Loucy (cell line): Measurements from ENCODE around the gene KCNT1.

Experiments used
- H2AFZ ChIP-seq: fragments of 200-600 bp; sonication (generic); 2 replicates; pipeline ENCODE4 v1.6.0; 2016; ENCODE audit warnings: antibody characterized with exemption, mild to moderate bottlenecking, low read length, moderate library complexity
- H3F3A ChIP-seq: fragments of 200-600 bp; 2 replicates; pipeline ENCODE4 v1.6.0; 2016; ENCODE audit warnings: antibody characterized with exemption, low read depth, mild to moderate bottlenecking
- H3K27me3 ChIP-seq: fragments of 200-600 bp; sonication (generic); 2 replicates; pipeline ENCODE4 v1.6.1; 2014; ENCODE audit warnings: low read length, mild to moderate bottlenecking; ENCODE audit not compliant: insufficient read depth, poor library complexity, severe bottlenecking
- H3K36me3 ChIP-seq: fragments of 200-600 bp; sonication (generic); 2 replicates; pipeline ENCODE4 v1.6.1; 2016; ENCODE audit warnings: low read length; ENCODE audit not compliant: insufficient read depth
- H3K4me1 ChIP-seq: fragments of 200-600 bp; sonication (generic); 2 replicates; pipeline ENCODE4 v1.5.1; 2014; ENCODE audit warnings: low read length, mild to moderate bottlenecking; ENCODE audit not compliant: insufficient read depth, poor library complexity, severe bottlenecking
- H3K4me2 ChIP-seq: fragments of 200-600 bp; sonication (generic); 2 replicates; pipeline ENCODE4 v1.6.0; 2014; ENCODE audit warnings: antibody characterized with exemption, low read length, low read depth, mild to moderate bottlenecking; ENCODE audit not compliant: poor library complexity, severe bottlenecking
- H3K4me3 ChIP-seq: fragments of 200-600 bp; sonication (generic); 2 replicates; pipeline ENCODE4 v1.5.1; 2014; ENCODE audit warnings: low read length, mild to moderate bottlenecking, mixed read lengths; ENCODE audit not compliant: poor library complexity, severe bottlenecking
- H3K79me2 ChIP-seq: fragments of 200-600 bp; sonication (generic); 2 replicates; pipeline ENCODE4 v1.6.1; 2014; ENCODE audit warnings: low read length; ENCODE audit not compliant: insufficient read depth
- H3K9ac ChIP-seq: fragments of 200-600 bp; sonication (generic); 2 replicates; pipeline ENCODE4 v1.6.0; 2014; ENCODE audit warnings: mild to moderate bottlenecking, low read depth, low read length, moderate library complexity; ENCODE audit not compliant: poor library complexity, severe bottlenecking
- H3K9me2 ChIP-seq: fragments of 200-600 bp; sonication (generic); replicated peaks from 2 replicates; pipeline ENCODE4 v1.6.1; 2016; ENCODE audit warnings: low read depth, low read length, mixed read lengths
- H3K9me3 ChIP-seq: fragments of 200-600 bp; sonication (generic); 2 replicates; pipeline ENCODE4 v1.6.1; 2014; ENCODE audit warnings: mild to moderate bottlenecking, antibody characterized with exemption, low read length, low read depth; ENCODE audit not compliant: insufficient read depth
- H4K20me1 ChIP-seq: fragments of 200-600 bp; sonication (generic); 2 replicates; pipeline ENCODE4 v1.6.0; 2014; ENCODE audit warnings: antibody characterized with exemption, low read length, mild to moderate bottlenecking; ENCODE audit not compliant: insufficient read depth, poor library complexity, severe bottlenecking
- EZH2phosphoT487 ChIP-seq: fragments of 200-600 bp; IDR thresholded peaks from 2 replicates; pipeline ENCODE4 v1.6.1; 2018; ENCODE audit warnings: antibody characterized with exemption, mild to moderate bottlenecking, moderate library complexity, borderline replicate concordance
- TF ChIP-seq, protein P1 (sequence below): fragments of 200-600 bp; sonication (generic); conservative IDR thresholded peaks from 2 replicates; pipeline ENCODE4 v1.5.1; 2014; ENCODE audit warnings: mild to moderate bottlenecking, antibody characterized with exemption, low read length

Gene KCNT1

GRCh38 chr9:135701067-135701958 is 672 bp upstream of the KCNT1 start:
- TF ChIP-seq, protein P1, sequence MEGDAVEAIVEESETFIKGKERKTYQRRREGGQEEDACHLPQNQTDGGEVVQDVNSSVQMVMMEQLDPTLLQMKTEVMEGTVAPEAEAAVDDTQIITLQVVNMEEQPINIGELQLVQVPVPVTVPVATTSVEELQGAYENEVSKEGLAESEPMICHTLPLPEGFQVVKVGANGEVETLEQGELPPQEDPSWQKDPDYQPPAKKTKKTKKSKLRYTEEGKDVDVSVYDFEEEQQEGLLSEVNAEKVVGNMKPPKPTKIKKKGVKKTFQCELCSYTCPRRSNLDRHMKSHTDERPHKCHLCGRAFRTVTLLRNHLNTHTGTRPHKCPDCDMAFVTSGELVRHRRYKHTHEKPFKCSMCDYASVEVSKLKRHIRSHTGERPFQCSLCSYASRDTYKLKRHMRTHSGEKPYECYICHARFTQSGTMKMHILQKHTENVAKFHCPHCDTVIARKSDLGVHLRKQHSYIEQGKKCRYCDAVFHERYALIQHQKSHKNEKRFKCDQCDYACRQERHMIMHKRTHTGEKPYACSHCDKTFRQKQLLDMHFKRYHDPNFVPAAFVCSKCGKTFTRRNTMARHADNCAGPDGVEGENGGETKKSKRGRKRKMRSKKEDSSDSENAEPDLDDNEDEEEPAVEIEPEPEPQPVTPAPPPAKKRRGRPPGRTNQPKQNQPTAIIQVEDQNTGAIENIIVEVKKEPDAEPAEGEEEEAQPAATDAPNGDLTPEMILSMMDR = no peak
- no peak for TF ChIP-seq EZH2phosphoT487
- H3K9me3 ChIP-seq = no peaks in the 10 kb centered on the region
- no peaks in the 10 kb centered on the region for H3K4me1 ChIP-seq
- H3K9me2 ChIP-seq = no peaks in the 10 kb centered on the region
- no peak overlapping the region for H3K4me3 ChIP-seq
- no peaks in the 10 kb centered on the region for H4K20me1 ChIP-seq
- H3K4me2 ChIP-seq = no peak overlapping the region
- H3K9ac ChIP-seq = no peak overlapping the region
- no peaks in the 10 kb centered on the region for H3F3A ChIP-seq
- no peaks in the 10 kb centered on the region for H3K79me2 ChIP-seq
- H3K36me3 ChIP-seq = no peaks in the 10 kb centered on the region
- no peaks in the 10 kb centered on the region for H3K27me3 ChIP-seq
- no peak overlapping the region for H2AFZ ChIP-seq

- TF ChIP-seq, protein P1 = no peak
- no peak for TF ChIP-seq EZH2phosphoT487
- no peaks in the 10 kb centered on the region for H3F3A ChIP-seq
- no peaks in the 10 kb centered on the region for H3K27me3 ChIP-seq
- H3K9me3 ChIP-seq = no peaks in the 10 kb centered on the region
- H4K20me1 ChIP-seq = no peaks in the 10 kb centered on the region
- no peaks in the 10 kb centered on the region for H3K9me2 ChIP-seq
- no peaks in the 10 kb centered on the region for H3K36me3 ChIP-seq
- no peak overlapping the region for H3K4me2 ChIP-seq
- H3K9ac ChIP-seq = no peak overlapping the region
- H2AFZ ChIP-seq = no peak overlapping the region
- H3K4me3 ChIP-seq = no peak overlapping the region
- no peaks in the 10 kb centered on the region for H3K4me1 ChIP-seq
- H3K79me2 ChIP-seq = no peaks in the 10 kb centered on the region
Observed at GRCh38 chr9:135703726-135704125, 1.7 kb downstream of the KCNT1 start.

- Histone ChIP-seq H3K4me3 (no peak overlapping the region), H3F3A (no peaks in the 10 kb centered on the region), H3K79me2 (no peaks in the 10 kb centered on the region), H2AFZ (no peak overlapping the region), H3K27me3 (no peaks in the 10 kb centered on the region), H3K9ac (no peak overlapping the region), H3K4me1 (no peaks in the 10 kb centered on the region), H3K4me2 (no peak overlapping the region), H3K36me3 (no peaks in the 10 kb centered on the region), H4K20me1 (no peaks in the 10 kb centered on the region), H3K9me2 (no peaks in the 10 kb centered on the region), H3K9me3 (no peaks in the 10 kb centered on the region)
- TF ChIP-seq, protein P1 = no peak
- no peak for TF ChIP-seq EZH2phosphoT487
Observed at GRCh38 chr9:135704483-135704882, 2.5 kb downstream of the KCNT1 start.
